ENCODE measurements around the gene IFNA4. TPM values are rescaled to one million over a fixed set of nuclear protein-coding genes. Genes with fewer than 3 reads are reported as not detected.
"Not testable (repeated sequence)": the region's sequence is repeated elsewhere in the genome, so short reads cannot be mapped to it uniquely, and the experiment has no call there.

The IFNA4 gene
- total RNA-seq, result not detected
- long read RNA-seq, result 0 reads

- ATAC-seq; H3K36me3 ChIP-seq; H3K27ac ChIP-seq; DNase-seq; intact Hi-C loops (cut with DNase I); H3K4me3 ChIP-seq; H3K4me1 ChIP-seq; H3K9me3 ChIP-seq; H3K27me3 ChIP-seq (ENCODE audit: low read depth): not testable (repeated sequence)
These were observed at the start of gene IFNA4 for GRCh38 chr9:21187487-21187886. TSS of gene IFNA4 (minus strand) at chr9:21187587. CDS start at chr9:21187531, 56 bp downstream.

- H3K36me3 ChIP-seq; H3K4me1 ChIP-seq; DNase-seq; H3K9me3 ChIP-seq; intact Hi-C loops (cut with DNase I); H3K27me3 ChIP-seq (ENCODE audit: low read depth); H3K27ac ChIP-seq; H3K4me3 ChIP-seq; ATAC-seq: not testable (repeated sequence)
These were observed 49.0 kb upstream of the IFNA4 start for GRCh38 chr9:21236360-21236714.

GRCh38 chr9:21235468-21236359 lies 48.3 kb upstream of the IFNA4 start:
- H3K27ac ChIP-seq; intact Hi-C loops (cut with DNase I); H3K9me3 ChIP-seq; H3K4me1 ChIP-seq; H3K4me3 ChIP-seq; H3K36me3 ChIP-seq; H3K27me3 ChIP-seq (ENCODE audit: low read depth): not testable (repeated sequence)
- TF ChIP-seq, protein P1, sequence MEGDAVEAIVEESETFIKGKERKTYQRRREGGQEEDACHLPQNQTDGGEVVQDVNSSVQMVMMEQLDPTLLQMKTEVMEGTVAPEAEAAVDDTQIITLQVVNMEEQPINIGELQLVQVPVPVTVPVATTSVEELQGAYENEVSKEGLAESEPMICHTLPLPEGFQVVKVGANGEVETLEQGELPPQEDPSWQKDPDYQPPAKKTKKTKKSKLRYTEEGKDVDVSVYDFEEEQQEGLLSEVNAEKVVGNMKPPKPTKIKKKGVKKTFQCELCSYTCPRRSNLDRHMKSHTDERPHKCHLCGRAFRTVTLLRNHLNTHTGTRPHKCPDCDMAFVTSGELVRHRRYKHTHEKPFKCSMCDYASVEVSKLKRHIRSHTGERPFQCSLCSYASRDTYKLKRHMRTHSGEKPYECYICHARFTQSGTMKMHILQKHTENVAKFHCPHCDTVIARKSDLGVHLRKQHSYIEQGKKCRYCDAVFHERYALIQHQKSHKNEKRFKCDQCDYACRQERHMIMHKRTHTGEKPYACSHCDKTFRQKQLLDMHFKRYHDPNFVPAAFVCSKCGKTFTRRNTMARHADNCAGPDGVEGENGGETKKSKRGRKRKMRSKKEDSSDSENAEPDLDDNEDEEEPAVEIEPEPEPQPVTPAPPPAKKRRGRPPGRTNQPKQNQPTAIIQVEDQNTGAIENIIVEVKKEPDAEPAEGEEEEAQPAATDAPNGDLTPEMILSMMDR (IDR thresholded peaks at IDR 0.05), result peak; percentile 56
- DNase-seq, result peak; percentile 38
- peak; percentile 69 to 80 for ATAC-seq

- H3K27me3 ChIP-seq (ENCODE audit: low read depth), result no peaks in the 10 kb centered on the region
- no peaks in the 10 kb centered on the region for H3K36me3 ChIP-seq
- DNase-seq (peak; percentile 16), ATAC-seq (no peak)
- intact Hi-C loops (cut with DNase I), result no loop called here
- no peak overlapping the region for H3K27ac ChIP-seq
- H3K9me3 ChIP-seq, result no peaks in the 10 kb centered on the region
- TF ChIP-seq, protein P1 (IDR thresholded peaks at IDR 0.05), result no peak
- no peaks in the 10 kb centered on the region for H3K4me1 ChIP-seq
- H3K4me3 ChIP-seq, result no peak overlapping the region
These were observed 46.8 kb upstream of the IFNA4 start for GRCh38 chr9:21234153-21234687.

DNA sequence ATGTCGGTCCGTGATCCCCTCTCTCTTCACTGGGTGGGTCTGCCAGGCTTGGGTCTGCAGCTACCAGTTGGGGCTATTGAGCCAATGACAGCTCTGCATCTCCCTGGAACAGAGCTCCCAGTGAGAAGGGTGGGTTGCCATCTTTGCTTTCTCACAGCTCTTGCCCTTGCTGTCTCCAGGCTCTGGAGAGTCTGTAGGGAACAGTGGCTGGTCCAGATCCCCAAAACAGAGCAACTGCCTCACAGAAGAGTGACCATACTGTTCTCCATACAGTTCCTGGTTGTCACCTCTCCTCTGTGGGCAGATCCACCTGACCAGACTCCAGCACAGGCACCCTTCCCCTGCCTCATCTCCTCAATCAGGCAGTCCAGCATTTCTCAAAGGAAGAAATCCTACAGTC lies 45.9 kb upstream of the IFNA4 start:
- TF ChIP-seq, protein P1 (IDR thresholded peaks at IDR 0.05), result no peak
- Histone ChIP-seq H3K4me1 (no peaks in the 10 kb centered on the region), H3K36me3 (no peaks in the 10 kb centered on the region), H3K27me3 (ENCODE audit: low read depth) (no peaks in the 10 kb centered on the region), H3K4me3 (no peak overlapping the region), H3K9me3 (no peaks in the 10 kb centered on the region), H3K27ac (no peak overlapping the region)
- ATAC-seq (no peak), DNase-seq (no peak)
- intact Hi-C loops (cut with DNase I), result no loop called here

DNA sequence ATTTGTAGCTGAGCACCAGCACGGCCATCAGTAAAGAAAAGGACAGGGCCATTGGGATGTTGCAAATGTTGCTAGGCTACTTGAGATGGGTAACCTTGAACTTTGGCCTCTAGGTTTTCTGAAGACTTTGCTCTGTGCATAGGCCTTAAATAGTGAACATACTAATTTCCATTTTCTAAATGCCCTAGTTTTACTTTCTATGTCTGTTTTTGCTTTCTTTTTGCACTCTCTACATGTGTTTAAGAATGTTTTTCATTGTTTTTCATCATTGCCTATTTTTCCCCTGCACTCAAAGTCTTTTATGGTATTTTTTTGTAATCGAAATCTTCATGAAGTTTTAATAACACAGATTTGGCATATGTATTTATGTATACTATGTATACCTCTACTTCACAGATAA lies 40.7 kb upstream of the IFNA4 start, which contains the start of gene IFNA17:
TSS of gene IFNA17 (minus strand) at position 101 of the 400 bp plus-strand sequence. CDS start at position 52, 49 bp downstream.
- intact Hi-C loops (cut with DNase I), result no loop called here
- DNase-seq, result no peak
- H3K4me1 ChIP-seq, result no peaks in the 10 kb centered on the region
- no peak for ATAC-seq
- TF ChIP-seq, protein P1 (IDR thresholded peaks at IDR 0.05), result no peak
- H3K9me3 ChIP-seq, result no peaks in the 10 kb centered on the region
- H3K36me3 ChIP-seq, result no peaks in the 10 kb centered on the region
- no peaks in the 10 kb centered on the region for H3K27me3 ChIP-seq (ENCODE audit: low read depth)
- H3K27ac ChIP-seq, result no peak within 1 kb of the TSS
- H3K4me3 ChIP-seq, result no peak within 1 kb of the TSS

GRCh38 chr9:21217211-21217610 lies 29.8 kb upstream of the IFNA4 start, which contains the start of gene IFNA16:
TSS of gene IFNA16 (minus strand) at chr9:21217311. CDS start at chr9:21217305, 6 bp downstream.
- intact Hi-C loops (cut with DNase I); DNase-seq; H3K27ac ChIP-seq; H3K9me3 ChIP-seq; ATAC-seq; H3K4me1 ChIP-seq; H3K27me3 ChIP-seq (ENCODE audit: low read depth); H3K4me3 ChIP-seq; H3K36me3 ChIP-seq: not testable (repeated sequence)

- H3K36me3 ChIP-seq; ATAC-seq; H3K27me3 ChIP-seq (ENCODE audit: low read depth); H3K9me3 ChIP-seq; H3K27ac ChIP-seq; intact Hi-C loops (cut with DNase I); DNase-seq; H3K4me1 ChIP-seq; H3K4me3 ChIP-seq: not testable (repeated sequence)
These were observed 26.3 kb upstream of the IFNA4 start for GRCh38 chr9:21213411-21214326.

DNA sequence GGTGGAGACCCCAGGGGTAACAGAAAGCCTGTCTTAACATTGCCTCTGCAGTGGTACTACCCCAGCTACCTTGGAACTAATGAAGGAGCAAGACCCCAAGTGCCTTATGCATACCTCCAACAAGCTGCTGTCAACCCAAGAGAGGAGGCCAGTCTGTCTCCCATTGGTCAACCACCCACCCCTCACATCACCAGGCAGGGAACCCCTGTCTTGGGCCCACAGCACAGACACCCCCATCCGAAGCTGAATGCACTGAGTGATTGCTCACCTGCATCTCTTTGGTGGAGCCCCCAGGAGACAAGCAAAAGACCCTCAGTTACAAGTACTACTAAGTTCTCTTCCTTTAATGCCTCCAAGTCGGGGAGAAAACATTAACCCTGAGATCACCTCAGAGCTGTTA lies 24.8 kb upstream of the IFNA4 start:
- DNase-seq, result not testable (repeated sequence)

More for the DNA sequence above, 24.8 kb upstream of the IFNA4 start:
- H3K4me1 ChIP-seq; H3K27ac ChIP-seq; H3K36me3 ChIP-seq; H3K4me3 ChIP-seq; intact Hi-C loops (cut with DNase I); H3K9me3 ChIP-seq; H3K27me3 ChIP-seq (ENCODE audit: low read depth): not testable (repeated sequence)
- ATAC-seq, result peak in 1 of 2 donors; percentile 29

All from lower lobe of right lung (tissue), 2 donors.